Right hindlimb (tissue), 1 donor: ENCODE data around the gene CCDC28B.

ENCODE experiments used
- DNase-seq: peaks from one replicate; pipeline ENCODE4 v3.0.0-alpha.2; 2018

The CCDC28B gene

GRCh38 chr1:32223683-32224082, 23.3 kb downstream of the CCDC28B start:
- DNase-seq = no peak

- DNase-seq = no peak
These were observed 23.9 kb downstream of the CCDC28B start for GRCh38 chr1:32224285-32224684.

GRCh38 chr1:32228771-32229170, 28.4 kb downstream of the CCDC28B start:
- no peak for DNase-seq

GRCh38 chr1:32231843-32232432, 31.5 kb downstream of the CCDC28B start:
- no peak for DNase-seq

DNA sequence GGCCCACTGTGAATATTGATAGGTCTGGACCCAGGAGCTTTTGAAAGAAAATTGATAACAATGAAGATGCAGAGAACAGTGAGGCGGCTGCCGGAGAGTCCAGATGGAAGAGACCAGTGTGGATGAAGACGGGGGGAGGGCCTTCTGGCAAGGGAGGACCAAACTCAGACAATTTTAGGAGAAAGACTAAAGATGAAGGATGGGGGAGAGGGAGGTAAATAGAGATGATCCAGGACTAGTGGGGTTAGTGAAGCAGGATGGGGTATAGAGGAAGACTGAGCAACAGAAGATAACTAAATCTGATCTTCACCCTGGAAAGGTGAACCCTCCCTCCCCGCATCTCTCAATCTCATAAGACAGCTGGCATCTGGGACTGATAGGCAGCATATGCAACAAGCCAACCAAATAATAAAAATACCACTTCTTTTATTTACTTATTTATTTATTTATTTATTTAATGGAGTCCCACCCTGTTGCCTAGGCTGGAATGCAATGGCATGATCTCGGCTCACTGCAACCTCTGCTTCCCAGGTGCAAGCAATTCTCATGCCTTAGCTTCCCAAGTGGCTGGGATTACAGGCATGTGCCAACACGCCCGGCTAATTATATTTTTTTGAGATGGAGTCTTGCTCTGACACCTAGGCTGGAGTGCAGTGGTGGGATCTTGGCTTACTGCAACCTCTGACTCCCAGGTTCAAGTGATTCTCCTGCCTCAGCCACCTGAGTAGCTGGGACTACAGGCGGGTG, 32.3 kb downstream of the CCDC28B start:
- no peak for DNase-seq

DNA sequence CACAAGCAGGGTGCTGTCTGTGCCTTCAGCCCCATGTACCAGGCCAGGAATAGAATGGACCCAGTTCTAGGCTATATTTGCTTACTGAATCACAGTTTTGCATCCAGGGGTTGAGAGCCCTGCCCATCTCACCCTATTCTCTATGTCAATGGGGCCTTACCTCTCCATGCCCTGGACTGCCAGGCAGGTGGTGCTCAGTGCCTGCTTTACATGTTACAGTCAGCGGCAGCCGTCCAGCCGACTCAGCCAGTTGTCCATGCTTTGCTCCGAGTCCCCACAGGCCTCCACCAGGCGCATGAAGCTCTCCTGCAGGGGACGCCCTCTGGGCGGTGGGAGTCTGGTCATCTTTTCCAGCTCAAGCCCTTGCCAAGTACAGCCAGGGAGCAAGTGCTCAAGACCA, 34.4 kb downstream of the CCDC28B start:
- DNase-seq = no peak

GRCh38 chr1:32239337-32239736, 38.9 kb downstream of the CCDC28B start:
- no peak for DNase-seq

GRCh38 chr1:32239790-32240139, 39.4 kb downstream of the CCDC28B start:
- DNase-seq = peak; percentile 40

DNA sequence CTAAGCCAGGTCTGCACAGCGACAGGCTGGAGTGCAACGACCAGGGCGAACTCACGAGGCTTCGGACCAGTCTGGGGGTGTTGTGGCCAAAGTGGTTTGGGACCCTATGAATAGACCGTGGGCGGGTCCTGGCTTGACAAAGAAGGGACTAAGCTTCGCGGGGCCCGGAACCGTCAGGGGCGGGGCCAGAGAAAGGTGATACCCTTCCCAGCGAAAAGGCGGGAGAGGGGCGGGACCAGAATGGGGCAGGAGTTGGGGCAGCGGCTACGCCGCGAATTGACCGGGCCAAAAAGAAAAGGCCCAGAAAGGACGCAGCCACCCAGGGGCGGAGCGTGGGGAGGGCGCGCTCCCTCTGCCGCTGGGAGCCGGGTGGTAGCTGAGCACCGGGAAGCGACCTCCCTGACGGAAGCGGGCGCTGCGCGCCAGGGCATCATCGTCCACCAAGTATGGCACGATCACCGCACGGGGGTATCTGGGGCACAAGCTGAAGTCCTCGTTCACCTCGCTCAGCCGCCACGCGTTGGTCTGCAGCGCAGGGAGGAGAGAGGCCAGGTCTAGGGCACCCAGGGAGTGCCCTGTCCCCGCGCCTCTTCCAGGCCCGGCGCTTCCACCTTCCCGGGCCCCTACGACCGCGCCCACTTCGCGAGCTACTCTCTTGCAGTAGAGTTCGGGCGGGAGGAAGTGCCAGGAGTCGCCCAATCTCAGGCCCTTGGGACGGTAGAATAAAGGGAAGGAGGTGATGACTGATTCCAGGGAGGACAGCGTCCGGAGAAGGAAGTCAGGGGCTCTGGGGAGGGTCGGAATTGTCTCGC, 40.0 kb downstream of the CCDC28B start:
- peak; percentile 77 for DNase-seq

DNA sequence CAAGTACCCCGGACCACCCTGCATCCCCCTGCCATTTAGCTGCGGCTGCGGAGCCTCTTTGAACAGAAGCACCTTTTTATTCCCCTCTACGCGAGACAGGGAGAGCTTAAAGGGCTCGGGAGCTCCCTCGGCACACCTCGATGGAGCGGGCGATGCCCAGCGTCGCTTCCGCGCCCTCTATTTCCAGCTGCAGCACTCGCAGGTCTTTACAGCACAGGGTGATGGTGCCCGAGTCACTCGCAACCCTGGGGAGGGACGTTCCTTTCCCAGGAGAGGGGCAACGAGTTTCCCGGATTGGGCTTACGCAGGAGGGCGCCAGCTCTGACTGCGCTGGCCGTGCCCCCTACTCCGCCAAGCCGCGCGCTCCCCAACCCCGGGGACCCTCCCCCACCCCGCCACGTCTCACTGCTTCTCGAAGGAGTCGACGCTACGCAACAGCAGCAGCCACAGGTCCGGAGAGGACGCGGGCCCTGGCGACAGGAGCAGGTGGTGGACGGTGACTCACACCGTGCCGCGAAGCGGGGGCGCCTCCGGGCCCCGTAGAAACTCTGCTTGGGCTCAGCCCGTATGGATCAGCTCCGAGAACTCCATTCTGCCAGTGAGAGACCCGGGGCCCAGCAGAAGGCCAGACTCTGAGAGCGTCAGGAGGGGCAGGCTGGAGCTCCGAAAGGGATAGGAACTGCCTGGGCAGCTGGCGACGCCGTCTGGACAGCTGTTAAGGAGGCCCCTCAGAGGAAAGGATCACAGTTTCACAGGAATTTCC, 40.8 kb downstream of the CCDC28B start:
- peak; percentile 82 for DNase-seq

DNA sequence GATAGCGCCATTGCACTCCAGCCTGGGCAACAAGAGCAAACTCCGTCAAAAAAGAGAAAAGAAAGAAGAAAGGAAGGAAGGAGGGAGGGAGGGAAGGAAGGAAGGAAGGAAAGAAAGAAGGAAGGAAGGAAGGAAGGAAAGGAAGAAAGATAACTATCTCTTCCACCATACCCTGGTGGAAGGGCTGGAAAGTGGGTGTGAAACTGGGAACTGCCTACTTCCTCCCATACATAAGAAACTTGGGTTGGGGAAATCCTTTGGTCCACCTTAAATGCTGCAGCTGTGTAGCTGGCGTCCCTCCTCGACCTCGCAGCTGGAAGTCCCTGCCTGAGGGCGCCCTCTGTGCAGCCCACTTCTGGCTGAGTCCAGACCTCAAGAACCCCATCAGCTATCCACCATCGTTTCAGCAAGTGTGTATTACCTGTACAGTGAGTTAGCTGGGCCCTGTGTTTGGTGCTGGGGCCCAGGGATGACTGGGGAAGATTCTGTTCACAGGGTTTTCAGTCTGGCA, 42.0 kb downstream of the CCDC28B start:
- DNase-seq = peak; percentile 66

GRCh38 chr1:32246888-32247273, 46.5 kb downstream of the CCDC28B start, which contains the start of gene FAM167B:
FAM167B (plus strand) TSS chr1:32247222; CDS start chr1:32247422, 200 bp downstream.
- DNase-seq = peak; percentile 46

GRCh38 chr1:32247452-32247851, 47.1 kb downstream of the CCDC28B start:
- DNase-seq = no peak

GRCh38 chr1:32247983-32248889, 47.8 kb downstream of the CCDC28B start:
- peak; percentile 80 for DNase-seq

DNA sequence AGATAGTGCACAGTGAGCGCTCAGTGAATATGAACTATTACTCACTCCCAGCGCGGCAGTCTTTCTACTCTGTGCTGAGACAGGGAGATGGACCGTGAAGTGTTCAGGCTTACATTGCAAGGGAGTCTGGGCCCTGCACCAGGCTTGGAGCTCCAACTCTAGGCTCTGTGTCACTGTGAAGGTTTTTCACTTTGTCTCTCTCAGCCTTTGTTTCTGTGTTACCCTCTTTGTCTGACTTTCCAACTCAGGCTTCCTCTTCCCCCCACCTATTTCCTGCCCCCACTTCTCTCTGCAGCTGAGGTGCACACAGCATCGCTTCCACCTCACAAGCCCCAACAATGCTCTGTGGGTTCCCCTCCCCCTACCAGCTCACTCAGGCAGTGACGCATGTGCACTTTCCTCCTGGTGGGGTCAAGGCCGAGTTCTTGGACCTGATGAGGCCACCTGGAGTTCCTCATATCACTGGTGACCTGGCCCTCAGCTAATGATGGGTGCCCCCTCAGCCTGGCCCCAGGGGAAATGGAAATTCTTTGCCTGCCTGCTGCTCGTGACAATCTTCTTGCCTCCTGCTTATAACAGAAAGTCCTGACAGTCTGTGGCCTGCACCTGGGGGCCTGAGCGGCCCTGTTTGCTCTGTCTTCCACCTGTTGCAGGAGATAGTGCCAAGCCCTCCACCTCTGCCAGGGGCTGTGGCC, 49.6 kb downstream of the CCDC28B start:
- DNase-seq = no peak

- DNase-seq = no peak
These were observed 50.7 kb downstream of the CCDC28B start, which contains the start of gene LCK for GRCh38 chr1:32250893-32251716. LCK (plus strand) TSS chr1:32251265; CDS start chr1:32274330, 23,065 bp downstream.
